GM18508 (cell line): ENCODE results near the gene ZNF579.
A peak's percentile ranks its signal among the peaks of the same experiment; 100 is the strongest.

ENCODE experiments used
- ATAC-seq: cut with Tn5 transposase; IDR thresholded peaks from one replicate; pipeline ENCODE4 v1.9.1; 2021; ENCODE audit warnings: moderate number of reproducible peaks; ENCODE audit not compliant: insufficient read depth, unreplicated experiment

Gene ZNF579

DNA sequence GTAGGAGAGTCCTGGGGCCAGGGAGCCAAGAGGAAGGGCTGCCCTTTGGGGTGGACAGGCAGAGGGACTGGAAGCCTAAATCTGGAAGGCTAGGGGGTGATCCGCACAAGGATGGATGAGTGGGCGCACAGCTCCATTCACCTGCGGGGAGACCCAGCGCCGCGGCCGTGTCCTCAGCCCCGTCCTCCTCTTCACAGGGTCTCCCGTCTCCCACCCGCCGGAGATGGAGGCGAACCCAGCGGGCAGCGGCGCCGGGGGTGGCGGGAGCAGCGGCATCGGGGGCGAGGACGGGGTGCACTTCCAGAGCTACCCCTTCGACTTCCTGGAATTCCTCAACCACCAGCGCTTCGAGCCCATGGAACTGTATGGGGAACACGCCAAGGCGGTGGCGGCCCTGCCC is 32.7 kb upstream of the ZNF579 start:
- no peak for ATAC-seq

GRCh38 chr19:55611983-55612645 is 31.5 kb upstream of the ZNF579 start:
- ATAC-seq = no peak

- no peak for ATAC-seq
Measured at GRCh38 chr19:55611300-55611982, 30.8 kb upstream of the ZNF579 start.

DNA sequence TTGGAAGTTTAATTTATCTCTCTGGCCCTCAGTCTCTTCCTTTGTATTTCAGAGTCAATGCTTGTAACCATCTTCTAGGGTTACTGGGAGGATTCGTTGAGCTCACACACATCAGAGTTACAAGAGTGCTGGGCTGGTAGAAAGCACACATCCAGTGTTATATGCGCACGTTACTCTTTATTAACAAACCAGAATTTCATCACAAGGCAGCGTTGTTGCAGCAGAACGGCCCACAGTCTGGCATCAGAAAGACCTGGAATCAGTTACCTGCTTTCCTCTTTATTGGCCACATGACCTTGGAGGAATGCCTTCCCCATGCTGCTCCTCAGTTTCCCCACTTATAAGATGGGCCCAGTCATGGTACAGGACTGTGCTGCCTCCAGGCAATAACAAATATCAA is 28.7 kb upstream of the ZNF579 start:
- no peak for ATAC-seq

DNA sequence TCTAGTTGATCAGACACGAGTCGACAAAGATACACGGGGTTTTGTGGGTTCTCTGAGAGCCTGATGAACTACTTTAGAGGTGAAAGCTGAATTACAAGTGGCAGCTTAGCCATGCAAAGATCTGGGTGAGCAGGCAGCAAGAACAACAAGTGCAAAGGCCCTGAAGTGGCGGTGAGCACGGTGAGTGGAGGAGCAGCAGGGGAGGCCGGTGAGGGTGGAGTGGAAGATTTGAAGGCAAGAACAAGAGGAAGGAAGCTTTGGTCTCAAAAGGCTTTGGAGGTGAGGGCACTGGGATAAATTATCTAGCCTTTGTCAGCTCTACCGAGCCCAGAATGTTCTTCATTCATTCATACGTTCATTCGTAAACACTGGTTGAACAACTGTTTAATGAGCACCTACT is 26.2 kb upstream of the ZNF579 start:
- no peak for ATAC-seq

- ATAC-seq = no peak
Measured at GRCh38 chr19:55606471-55606787, 25.8 kb upstream of the ZNF579 start.

- no peak for ATAC-seq
Measured at GRCh38 chr19:55605637-55606470, 25.2 kb upstream of the ZNF579 start, which contains the start of gene ZNF865. Gene ZNF865 (plus strand): TSS chr19:55605647. CDS start chr19:55613619, 7,972 bp downstream.

GRCh38 chr19:55605207-55605636 is 24.6 kb upstream of the ZNF579 start:
- ATAC-seq = peak; percentile 34

GRCh38 chr19:55603581-55604292 is 23.1 kb upstream of the ZNF579 start:
- ATAC-seq = no peak

GRCh38 chr19:55603115-55603514 is 22.5 kb upstream of the ZNF579 start:
- no peak for ATAC-seq

- no peak for ATAC-seq
Measured at GRCh38 chr19:55602104-55603001, 21.7 kb upstream of the ZNF579 start.

GRCh38 chr19:55601084-55601483 is 20.4 kb upstream of the ZNF579 start:
- ATAC-seq = no peak

DNA sequence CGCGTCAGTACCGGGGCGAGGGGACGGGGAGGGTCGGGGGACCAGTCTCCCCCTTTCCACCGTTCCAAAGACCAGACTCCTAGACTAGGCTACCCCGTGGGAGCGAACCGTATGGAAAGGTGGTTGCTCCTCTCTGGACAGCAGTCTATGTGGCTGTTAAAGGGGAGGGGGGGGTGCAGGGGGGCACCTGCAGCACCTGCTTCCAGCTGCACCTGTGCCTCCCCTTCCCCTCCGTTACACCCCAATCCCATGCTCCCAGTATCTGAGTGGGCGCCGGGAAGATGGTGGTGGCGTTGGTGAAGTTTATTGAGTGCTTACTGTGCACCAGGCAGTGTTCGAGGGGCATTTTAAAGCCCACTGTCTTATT is 20.0 kb upstream of the ZNF579 start:
- no peak for ATAC-seq

DNA sequence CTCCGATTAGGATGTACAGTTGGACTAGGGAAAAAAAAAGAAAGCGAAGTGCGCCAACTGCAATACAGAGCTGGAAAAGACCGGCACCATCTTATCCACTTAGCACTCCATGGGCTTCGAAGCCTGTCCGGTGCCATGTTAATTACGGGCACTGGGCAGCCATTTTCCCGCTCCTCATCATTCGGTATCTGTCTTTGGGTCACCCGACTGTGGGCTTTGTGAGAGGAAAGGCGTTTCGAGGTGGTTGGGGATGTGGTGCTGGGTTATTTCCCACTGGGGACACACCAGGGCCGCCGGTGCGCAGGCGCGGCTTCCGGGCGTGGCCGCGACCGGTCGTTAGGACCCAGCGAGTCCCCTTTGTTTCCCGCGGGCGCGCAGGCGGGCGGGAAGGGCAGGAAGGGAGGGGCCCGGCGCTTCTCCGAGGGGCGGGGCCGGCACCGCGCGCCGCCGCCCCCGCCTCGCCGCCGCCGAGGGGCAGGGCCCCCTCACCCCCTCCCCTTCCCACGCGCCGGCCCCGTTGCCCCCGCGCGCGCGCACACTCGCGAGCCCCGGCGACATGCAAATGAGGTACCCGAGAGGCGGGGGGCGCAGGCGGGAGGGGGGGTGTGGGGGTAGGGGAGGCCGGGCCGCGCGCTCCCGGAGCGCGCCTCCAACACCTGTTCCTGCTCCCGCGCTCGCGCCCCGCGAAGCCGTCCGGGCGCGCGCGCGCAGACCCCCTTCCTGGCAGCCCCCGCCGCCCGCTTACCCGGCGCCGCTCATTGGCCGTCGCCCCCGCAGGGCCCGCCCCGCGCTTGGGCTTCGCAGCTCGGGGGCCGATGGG is 19.4 kb upstream of the ZNF579 start, which contains the start of gene ZNF524:
Gene ZNF524, plus strand, starts transcription at position 447 of the 820 bp plus-strand sequence. CDS start 1,825 bp downstream, outside the sequence.
- ATAC-seq = peak; percentile 22

DNA sequence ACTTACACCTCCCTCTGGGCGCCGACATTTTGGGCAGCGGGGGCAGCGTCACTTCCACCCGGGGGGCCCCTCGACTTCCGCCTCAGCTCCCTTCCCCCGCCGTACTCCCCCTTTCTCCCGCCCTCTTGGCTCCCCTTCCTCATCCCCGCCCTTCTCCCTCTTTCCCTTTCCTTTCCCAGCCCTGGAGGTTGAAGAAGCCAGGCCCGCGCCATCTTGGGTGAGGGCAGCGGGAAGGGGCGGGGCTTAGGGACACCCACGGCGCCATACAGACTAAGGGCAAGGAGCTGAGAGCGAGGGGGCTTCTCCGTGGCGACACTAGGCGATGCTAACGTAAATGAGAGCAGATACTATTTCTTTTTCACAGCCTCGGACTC is 18.8 kb upstream of the ZNF579 start, which contains the start of gene FIZ1:
Gene FIZ1, minus strand, starts transcription at position 50 of the 374 bp plus-strand sequence. CDS start 1,652 bp downstream, outside the sequence.
- ATAC-seq = peak; percentile 28

DNA sequence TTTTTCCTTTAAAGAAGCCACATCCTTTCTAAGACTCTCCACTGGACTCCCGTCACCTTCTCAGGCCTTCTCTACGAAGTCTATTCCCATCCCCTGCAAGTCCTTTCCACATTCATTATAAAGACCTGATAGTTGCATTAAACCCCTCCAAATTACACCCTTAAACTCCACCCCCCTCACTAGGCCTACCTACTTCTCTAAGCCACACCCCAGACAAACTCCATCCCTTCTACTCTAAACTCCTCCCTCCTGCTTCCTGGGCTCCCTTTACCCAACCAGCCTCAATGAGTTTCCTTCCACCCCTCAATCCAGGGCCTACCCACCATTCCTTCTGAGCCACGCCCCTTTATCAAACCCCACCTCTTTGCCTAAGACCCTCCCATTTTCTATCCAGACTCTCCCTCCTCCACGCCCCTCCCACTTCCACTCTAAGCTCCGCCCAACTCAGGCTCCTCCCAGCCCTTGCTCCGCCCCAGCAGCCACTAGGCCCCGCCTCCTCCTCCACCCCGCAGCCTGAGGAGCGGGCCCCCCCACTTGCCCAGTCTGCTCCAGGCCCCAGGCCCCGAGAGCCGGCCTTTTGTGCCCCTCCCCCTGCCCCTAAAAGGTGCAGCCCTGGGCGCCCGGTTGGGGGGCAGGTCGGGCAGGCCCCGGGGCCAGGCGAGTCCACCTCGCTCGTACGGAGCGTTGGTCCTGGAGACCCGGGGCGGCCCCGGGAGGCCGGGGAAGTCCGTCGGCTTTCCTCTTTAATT is 18.2 kb upstream of the ZNF579 start:
- peak; percentile 33 for ATAC-seq

DNA sequence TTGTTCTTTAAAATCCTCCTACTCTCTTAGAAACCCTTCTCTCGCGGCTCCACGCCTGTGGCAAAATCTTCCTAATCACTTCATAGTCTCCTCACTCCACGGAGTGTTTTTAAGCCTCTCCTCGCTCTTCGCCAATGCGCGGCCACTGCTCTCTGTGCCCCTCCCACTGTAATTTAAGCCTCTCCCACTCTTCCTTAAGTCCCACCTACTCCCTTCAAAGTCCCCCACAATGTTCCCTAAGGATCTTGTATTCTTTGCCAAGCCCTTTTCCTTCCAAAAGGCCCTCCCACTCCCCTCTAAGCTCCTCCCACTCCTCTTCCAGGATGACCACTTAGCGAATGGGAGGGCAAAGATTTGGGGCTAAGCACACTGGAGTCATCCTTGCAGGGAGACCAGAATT is 17.4 kb upstream of the ZNF579 start:
- no peak for ATAC-seq

GRCh38 chr19:55597501-55597921 is 16.9 kb upstream of the ZNF579 start:
- ATAC-seq = no peak
